ENCODE data around the gene SHMT2.

- TF ChIP-seq CTCF (conservative IDR thresholded peaks at IDR 0.05; ENCODE audit: low read depth in 2 of 2) (no peak), REST (IDR thresholded peaks at IDR 0.05; ENCODE audit: unreplicated experiment) (no peak), ETS1 (IDR thresholded peaks at IDR 0.05) (no peak), EZH2phosphoT487 (IDR thresholded peaks at IDR 0.05; ENCODE audit: unreplicated experiment) (no peak), EZH2 (IDR thresholded peaks at IDR 0.05; ENCODE audit: low read depth, unreplicated experiment) (no peak), CREB1 (CRISPR knock-in tag; IDR thresholded peaks at IDR 0.05; ENCODE audit: low read depth) (no peak), JUNB (IDR thresholded peaks at IDR 0.05; ENCODE audit: unreplicated experiment) (no peak), POLR2AphosphoS5 (IDR thresholded peaks at IDR 0.05; ENCODE audit: low read depth) (no peak), NANOG (IDR thresholded peaks at IDR 0.05; ENCODE audit: borderline replicate concordance) (no peak), ZNF331 (CRISPR knock-in tag; IDR thresholded peaks at IDR 0.05; ENCODE audit: low read depth) (no peak)
These were observed 42.1 kb upstream of the SHMT2 start for GRCh38 chr12:57187222-57188089.
